Erythroblast (primary cell): Measurements from ENCODE around the gene TRNAU1AP.

ENCODE experiments used
- GATA1 ChIP-seq: IDR thresholded peaks from 2 replicates; pipeline ENCODE4 v1.6.1; 2011; ENCODE audit warnings: low read depth, mild to moderate bottlenecking, control low read depth, low read length, moderate library complexity
- POLR2A ChIP-seq: IDR thresholded peaks from 2 replicates; pipeline ENCODE4 v1.6.1; 2011; ENCODE audit warnings: mild to moderate bottlenecking, low read length

DNA sequence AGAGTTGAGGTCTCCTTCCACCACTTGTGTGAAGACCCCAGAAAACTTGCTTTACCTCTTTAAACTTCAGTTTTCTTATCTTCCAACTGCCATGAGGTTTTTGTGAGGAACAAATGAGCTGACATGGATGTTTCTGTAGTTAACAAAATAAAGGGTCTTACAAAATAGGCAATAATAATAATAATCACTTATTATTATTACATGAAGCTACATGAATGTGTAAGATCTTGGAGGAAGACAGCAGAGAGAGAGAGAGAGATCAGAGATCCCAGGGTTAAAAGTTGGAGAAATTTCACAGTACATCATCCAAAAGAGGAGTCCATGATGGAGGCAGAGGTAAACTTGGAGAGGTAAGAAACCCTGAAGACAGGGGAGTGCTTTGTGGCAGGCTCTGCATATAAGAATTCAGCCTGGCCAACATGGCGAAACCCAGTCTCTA is 36.3 kb upstream of the TRNAU1AP start:
- TF ChIP-seq POLR2A (no peak), GATA1 (no peak)
